ENCODE measurements around the gene MAMSTR. TPM values are rescaled to one million over a fixed set of nuclear protein-coding genes. Genes with fewer than 3 reads are reported as not detected.

MAMSTR gene
- polyA plus RNA-seq, 1 donor (not counting 4 experiments of a cell fraction or from before 2014, with no cell fraction given): 0.35 TPM

DNA sequence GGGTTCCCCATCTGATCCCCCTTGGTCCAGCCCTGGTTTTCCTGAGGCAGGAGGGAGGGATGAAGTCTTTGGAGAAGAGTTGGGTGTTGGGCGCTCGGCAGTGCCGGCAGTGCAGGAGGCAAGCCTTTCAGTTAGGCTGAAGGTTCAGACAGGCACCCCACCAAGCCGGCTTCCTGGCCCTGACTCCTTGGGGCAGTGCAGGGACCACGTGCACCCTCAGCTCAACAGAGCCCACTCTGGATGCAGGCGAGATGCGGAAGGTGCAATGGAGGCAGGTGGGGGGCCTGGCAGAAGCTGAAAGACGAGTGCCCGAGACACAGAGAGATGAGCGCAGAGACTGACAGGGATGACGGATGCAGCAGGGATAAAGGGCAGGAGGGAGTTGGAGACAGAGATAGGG, 11.1 kb downstream of the MAMSTR start:
- H3K9me1 ChIP-seq (ENCODE audit: control insufficient read depth, extremely low read depth, insufficient read depth, low read length): no peaks in the 10 kb centered on the region
- dilution Hi-C loops (cut with MboI; ENCODE audit: extremely low pct_ligation_motif_present, low sequenced_read_pairs): no loop called here

DNA sequence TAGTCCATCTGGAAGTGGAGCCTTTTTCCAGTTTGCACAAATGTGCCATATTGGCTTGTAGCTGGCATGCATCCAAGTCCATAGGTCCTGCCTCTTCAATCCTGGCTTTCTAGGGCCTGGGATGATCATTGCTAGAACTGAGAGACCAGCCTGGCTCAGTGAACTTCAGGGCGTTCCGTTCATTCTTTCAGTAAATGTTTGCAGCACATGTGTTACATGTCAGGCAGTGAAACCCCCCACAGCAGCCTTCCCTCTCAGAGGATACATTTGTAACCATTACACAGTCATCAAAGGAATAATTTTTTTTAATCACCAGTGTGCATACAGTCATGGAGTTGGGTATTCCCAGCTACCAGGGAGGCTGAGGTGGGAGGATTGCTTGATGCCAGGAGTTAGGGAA, 14.1 kb downstream of the MAMSTR start:
- peaks cover 0 to 8% of the 10 kb centered on the region in 2 experiments for H3K36me3 ChIP-seq (ENCODE audit: control insufficient read depth in 2 of 2, extremely low read depth in 1 of 2, insufficient read depth in 2 of 2, low read length in 2 of 2)
- no peaks in the 10 kb centered on the region for H3K9me1 ChIP-seq (ENCODE audit: control insufficient read depth, extremely low read depth, insufficient read depth, low read length)
- H3K4me2 ChIP-seq (ENCODE audit: control insufficient read depth, extremely low read depth, insufficient read depth, low read depth, low read length): no peak overlapping the region
- no peak overlapping the region for H2AFZ ChIP-seq (ENCODE audit: control insufficient read depth, low read length)
- no peak for FAIRE-seq
- no peaks in the 10 kb centered on the region for H3K79me2 ChIP-seq (ENCODE audit: control insufficient read depth, insufficient read depth, low read length)
- H3K4me1 ChIP-seq (ENCODE audit: control insufficient read depth, extremely low read depth, insufficient read depth, low read length): no peaks in the 10 kb centered on the region
- no peak overlapping the region for H3K4me3 ChIP-seq (ENCODE audit: control insufficient read depth in 2 of 3, extremely low read depth in 1 of 3, insufficient read depth in 2 of 3, low read depth in 1 of 3, low read length in 3 of 3)
- H3K9ac ChIP-seq (ENCODE audit: control insufficient read depth, extremely low read depth, insufficient read depth, low read length): no peak overlapping the region
- TF ChIP-seq, protein P1, sequence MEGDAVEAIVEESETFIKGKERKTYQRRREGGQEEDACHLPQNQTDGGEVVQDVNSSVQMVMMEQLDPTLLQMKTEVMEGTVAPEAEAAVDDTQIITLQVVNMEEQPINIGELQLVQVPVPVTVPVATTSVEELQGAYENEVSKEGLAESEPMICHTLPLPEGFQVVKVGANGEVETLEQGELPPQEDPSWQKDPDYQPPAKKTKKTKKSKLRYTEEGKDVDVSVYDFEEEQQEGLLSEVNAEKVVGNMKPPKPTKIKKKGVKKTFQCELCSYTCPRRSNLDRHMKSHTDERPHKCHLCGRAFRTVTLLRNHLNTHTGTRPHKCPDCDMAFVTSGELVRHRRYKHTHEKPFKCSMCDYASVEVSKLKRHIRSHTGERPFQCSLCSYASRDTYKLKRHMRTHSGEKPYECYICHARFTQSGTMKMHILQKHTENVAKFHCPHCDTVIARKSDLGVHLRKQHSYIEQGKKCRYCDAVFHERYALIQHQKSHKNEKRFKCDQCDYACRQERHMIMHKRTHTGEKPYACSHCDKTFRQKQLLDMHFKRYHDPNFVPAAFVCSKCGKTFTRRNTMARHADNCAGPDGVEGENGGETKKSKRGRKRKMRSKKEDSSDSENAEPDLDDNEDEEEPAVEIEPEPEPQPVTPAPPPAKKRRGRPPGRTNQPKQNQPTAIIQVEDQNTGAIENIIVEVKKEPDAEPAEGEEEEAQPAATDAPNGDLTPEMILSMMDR (optimal IDR thresholded peaks at IDR 0.05 in 1 of 3, IDR thresholded peaks at IDR 0.05 in 1 of 3, conservative IDR thresholded peaks at IDR 0.05 in 1 of 3; ENCODE audit: extremely low read depth in 1 of 3, insufficient read depth in 2 of 3, low read length in 3 of 3): no peak
- no peaks in the 10 kb centered on the region for H4K20me1 ChIP-seq (ENCODE audit: control insufficient read depth, extremely low read depth, insufficient read depth, low read length)
- DNase-seq (ENCODE audit: low read depth, low spot score): no peak
- H3K9me3 ChIP-seq (ENCODE audit: control insufficient read depth, low read depth, low read length): no peaks in the 10 kb centered on the region
- H3K27ac ChIP-seq (ENCODE audit: control insufficient read depth, insufficient read depth, low read length): no peak overlapping the region
- dilution Hi-C loops (cut with MboI; ENCODE audit: extremely low pct_ligation_motif_present, low sequenced_read_pairs): no loop called here
- H3K27me3 ChIP-seq (ENCODE audit: control insufficient read depth, extremely low read depth, insufficient read depth, low read length): no peaks in the 10 kb centered on the region

More for the DNA sequence above, 11.1 kb downstream of the MAMSTR start:
- FAIRE-seq (no peak), DNase-seq (ENCODE audit: low read depth, low spot score) (no peak)
- Histone ChIP-seq H3K27me3 (ENCODE audit: control insufficient read depth, extremely low read depth, insufficient read depth, low read length) (no peaks in the 10 kb centered on the region), H3K36me3 (ENCODE audit: control insufficient read depth in 2 of 2, extremely low read depth in 1 of 2, insufficient read depth in 2 of 2, low read length in 2 of 2) (peaks cover 0 to 4% of the 10 kb centered on the region in 2 experiments), H4K20me1 (ENCODE audit: control insufficient read depth, extremely low read depth, insufficient read depth, low read length) (no peaks in the 10 kb centered on the region), H3K9me3 (ENCODE audit: control insufficient read depth, low read depth, low read length) (no peaks in the 10 kb centered on the region), H2AFZ (ENCODE audit: control insufficient read depth, low read length) (no peak overlapping the region), H3K79me2 (ENCODE audit: control insufficient read depth, insufficient read depth, low read length) (peaks cover 1% of the 10 kb centered on the region), H3K9ac (ENCODE audit: control insufficient read depth, extremely low read depth, insufficient read depth, low read length) (no peak overlapping the region), H3K4me3 (ENCODE audit: control insufficient read depth in 2 of 3, extremely low read depth in 1 of 3, insufficient read depth in 2 of 3, low read depth in 1 of 3, low read length in 3 of 3) (no peak overlapping the region), H3K27ac (ENCODE audit: control insufficient read depth, insufficient read depth, low read length) (no peak overlapping the region), H3K4me2 (ENCODE audit: control insufficient read depth, extremely low read depth, insufficient read depth, low read depth, low read length) (no peak overlapping the region), H3K4me1 (ENCODE audit: control insufficient read depth, extremely low read depth, insufficient read depth, low read length) (peaks cover 5% of the 10 kb centered on the region)
- TF ChIP-seq, protein P1 (optimal IDR thresholded peaks at IDR 0.05 in 1 of 3, IDR thresholded peaks at IDR 0.05 in 1 of 3, conservative IDR thresholded peaks at IDR 0.05 in 1 of 3; ENCODE audit: extremely low read depth in 1 of 3, insufficient read depth in 2 of 3, low read length in 3 of 3): no peak
- TF ChIP-seq EZH2 (IDR thresholded peaks at IDR 0.05; ENCODE audit: low read length): no peak
